Myometrial cell (primary cell): ENCODE data around the gene PTCSC3. TPM values are rescaled to one million over a fixed set of nuclear protein-coding genes. Genes with fewer than 3 reads are reported as not detected.

Source experiments
- total RNA-seq: library from RNA; depleted of rRNA; stranded (reverse); fragments of >200 nt; gene quantifications from 2 replicates; pipeline ENCODE4 v1.2.3, GENCODE V29; 2015

Gene PTCSC3
- not detected in 2 replicates for total RNA-seq

DNA sequence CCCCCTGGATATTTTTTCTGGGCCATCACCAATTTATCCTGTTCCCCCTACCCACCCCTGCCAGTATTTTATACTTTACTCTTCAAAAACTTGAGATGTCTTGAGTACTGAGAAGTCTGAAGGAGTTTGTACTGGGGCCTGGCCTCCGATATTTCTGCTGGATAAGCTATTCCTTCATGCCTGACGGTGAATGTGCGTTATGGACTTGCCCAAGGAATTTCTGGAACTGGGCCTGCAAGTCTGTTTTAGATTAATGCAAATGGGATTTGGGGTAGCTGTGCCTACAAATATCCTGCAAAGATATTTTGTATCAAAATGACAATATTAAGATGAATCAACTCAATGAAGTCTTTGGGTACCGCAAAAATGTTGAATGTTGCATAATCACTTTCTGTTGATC is at the start of gene PTCSC3:
Gene PTCSC3, minus strand, starts transcription at position 199 of the 400 bp plus-strand sequence.

Other genes with a start within 250 kb of the PTCSC3 start
- 8.4 and 10.8 TPM in 2 replicates for gene MBIP, start 143.9 kb upstream of the PTCSC3 start, total RNA-seq